H9 (cell line): ENCODE data around the gene PLXNB2. TPM values are rescaled to one million over a fixed set of nuclear protein-coding genes. Genes with fewer than 3 reads are reported as not detected.

Experiments used
- DNase-seq: peaks from one replicate; pipeline ENCODE4 v3.0.0-alpha.2; 2017
- H2AFZ ChIP-seq: one replicate; pipeline ENCODE4 v1.6.1; 2013; ENCODE audit warnings: mild to moderate bottlenecking, low read length, control low read depth, moderate library complexity
- H2AK5ac ChIP-seq: 2 replicates; pipeline ENCODE4 v1.6.1; 2013; ENCODE audit warnings: low read length, control low read depth, mixed read lengths; ENCODE audit not compliant: insufficient read length
- H2BK120ac ChIP-seq: one replicate; pipeline ENCODE4 v1.6.1; 2013; ENCODE audit warnings: low read depth, mild to moderate bottlenecking, low read length, control low read depth, inconsistent platforms; ENCODE audit not compliant: poor library complexity, severe bottlenecking
- H2BK12ac ChIP-seq: 2 replicates; pipeline ENCODE4 v1.6.1; 2013; ENCODE audit warnings: low read length, control low read depth, mixed read lengths, low read depth; ENCODE audit not compliant: insufficient read length
- H2BK15ac ChIP-seq: 2 replicates; pipeline ENCODE4 v1.6.1; 2013; ENCODE audit warnings: low read depth, low read length, control low read depth
- H2BK20ac ChIP-seq: one replicate; pipeline ENCODE4 v1.6.1; 2013; ENCODE audit warnings: low read depth, mild to moderate bottlenecking, low read length, control low read depth, inconsistent platforms; ENCODE audit not compliant: poor library complexity, severe bottlenecking
- H2BK5ac ChIP-seq: 2 replicates; pipeline ENCODE4 v1.6.1; 2013; ENCODE audit warnings: low read length, control low read depth, mixed read lengths; ENCODE audit not compliant: insufficient read length
- H3K14ac ChIP-seq: 2 replicates; pipeline ENCODE4 v1.6.1; 2013; ENCODE audit warnings: low read length, control low read depth; ENCODE audit not compliant: insufficient read depth
- H3K18ac ChIP-seq: 2 replicates; pipeline ENCODE4 v1.6.1; 2013; ENCODE audit warnings: low read depth, mild to moderate bottlenecking, mixed read lengths, low read length, control low read depth; ENCODE audit not compliant: insufficient read length
- H3K23ac ChIP-seq: 2 replicates; pipeline ENCODE4 v1.6.1; 2013; ENCODE audit warnings: low read length, control low read depth, mixed read lengths, low read depth; ENCODE audit not compliant: insufficient read length
- H3K23me2 ChIP-seq: 2 replicates; pipeline ENCODE4 v1.6.1; 2013; ENCODE audit warnings: low read depth, mild to moderate bottlenecking, mixed read lengths, low read length, control low read depth; ENCODE audit not compliant: insufficient read length, poor library complexity, severe bottlenecking
- H3K27ac ChIP-seq: 2 replicates; pipeline ENCODE4 v1.5.1; 2013; ENCODE audit warnings: low read length, control low read depth, mixed read lengths, low read depth; ENCODE audit not compliant: insufficient read length
- H3K27me3 ChIP-seq: 2 replicates; pipeline ENCODE4 v1.6.1; 2013; ENCODE audit warnings: low read length, control low read depth, inconsistent platforms; ENCODE audit not compliant: insufficient read depth
- H3K4ac ChIP-seq: 2 replicates; pipeline ENCODE4 v1.6.1; 2013; ENCODE audit warnings: low read depth, mild to moderate bottlenecking, control low read depth, inconsistent platforms, low read length, moderate library complexity
- H3K4me1 ChIP-seq: 2 replicates; pipeline ENCODE4 v1.6.1; 2013; ENCODE audit warnings: low read length, control low read depth, inconsistent platforms; ENCODE audit not compliant: insufficient read depth
- H3K4me2 ChIP-seq: 2 replicates; pipeline ENCODE4 v1.6.1; 2013; ENCODE audit warnings: low read length, control low read depth, mixed read lengths; ENCODE audit not compliant: insufficient read length, insufficient read depth
- H3K56ac ChIP-seq: 2 replicates; pipeline ENCODE4 v1.6.1; 2013; ENCODE audit warnings: low read depth, mild to moderate bottlenecking, mixed read lengths, low read length, control low read depth; ENCODE audit not compliant: insufficient read length
- H3K79me1 ChIP-seq: 2 replicates; pipeline ENCODE4 v1.6.1; 2013; ENCODE audit warnings: low read depth, mild to moderate bottlenecking, moderate library complexity, low read length, control low read depth, inconsistent platforms; ENCODE audit not compliant: insufficient read depth, poor library complexity, severe bottlenecking
- H3K79me2 ChIP-seq: 2 replicates; pipeline ENCODE4 v1.6.1; 2013; ENCODE audit warnings: low read length, control low read depth, inconsistent platforms; ENCODE audit not compliant: insufficient read depth
- H3K9ac ChIP-seq: 2 replicates; pipeline ENCODE4 v1.6.1; 2013; ENCODE audit warnings: low read length, control low read depth, mixed read lengths; ENCODE audit not compliant: insufficient read length; ENCODE audit errors: extremely low read depth
- H3K9me3 ChIP-seq: one replicate; pipeline ENCODE4 v1.6.1; 2013; ENCODE audit warnings: low read depth, low read length, inconsistent platforms; ENCODE audit not compliant: control insufficient read depth
- H3T11ph ChIP-seq: one replicate; pipeline ENCODE4 v1.6.1; 2013; ENCODE audit warnings: mild to moderate bottlenecking, low read length, control low read depth, inconsistent platforms
- H4K20me1 ChIP-seq: one replicate; pipeline ENCODE4 v1.6.1; 2013; ENCODE audit not compliant: control insufficient read depth, insufficient read length, insufficient read depth
- H4K5ac ChIP-seq: 2 replicates; pipeline ENCODE4 v1.6.1; 2013; ENCODE audit warnings: low read depth, mild to moderate bottlenecking, mixed read lengths, low read length, control low read depth; ENCODE audit not compliant: insufficient read length
- H4K8ac ChIP-seq: replicated peaks from 2 replicates; pipeline ENCODE4 v1.6.1; 2013; ENCODE audit warnings: low read length, control low read depth, mixed read lengths, low read depth; ENCODE audit not compliant: insufficient read length
- H4K91ac ChIP-seq: 2 replicates; pipeline ENCODE4 v1.6.1; 2013; ENCODE audit warnings: low read depth, mild to moderate bottlenecking, moderate library complexity, mixed read lengths, low read length, control low read depth; ENCODE audit not compliant: insufficient read length
- H3K27ac Mint-ChIP-seq, 3 experiments: 2 replicates in 2 of 3; 3 replicates in 1 of 3; pipeline ENCODE4 v1.8.0; 2020 to 2021; ENCODE audit warnings: mixed read lengths in 3 of 3, mild to moderate bottlenecking in 1 of 3, moderate library complexity in 1 of 3
- H3K27me3 Mint-ChIP-seq: 2 replicates; pipeline ENCODE4 v1.8.0; 2021; ENCODE audit warnings: low read depth, mild to moderate bottlenecking, moderate library complexity, mixed read lengths
- H3K36me3 Mint-ChIP-seq, 3 experiments: 2 replicates in 2 of 3; 3 replicates in 1 of 3; pipeline ENCODE4 v1.8.0; 2020 to 2021; ENCODE audit warnings: low read depth in 3 of 3, mixed read lengths in 3 of 3; ENCODE audit not compliant: insufficient read depth in 1 of 3
- H3K4me1 Mint-ChIP-seq, 2 experiments: 2 replicates each; pipeline ENCODE4 v1.8.0; 2020; ENCODE audit warnings: mixed read lengths in 2 of 2
- H3K4me3 Mint-ChIP-seq, 2 experiments: 2 replicates in 1 of 2; 3 replicates in 1 of 2; pipeline ENCODE4 v1.8.0; 2020 to 2021; ENCODE audit warnings: mild to moderate bottlenecking in 2 of 2, mixed read lengths in 2 of 2, moderate library complexity in 1 of 2
- H3K9me3 Mint-ChIP-seq, 2 experiments: 2 replicates in 1 of 2; 3 replicates in 1 of 2; pipeline ENCODE4 v1.8.0; 2020; ENCODE audit warnings: mild to moderate bottlenecking in 2 of 2, mixed read lengths in 2 of 2, moderate library complexity in 1 of 2
- CTCF ChIP-seq: fragments of 200-600 bp; sonication (generic); conservative IDR thresholded peaks from 3 replicates; pipeline ENCODE4 v1.8.0; 2021; ENCODE audit warnings: antibody characterized with exemption, mild to moderate bottlenecking
- WGBS: extraction: QIAGEN DNeasy Blood & Tissue Kit; methylation state at CpG from one replicate; pipeline ENCODE4 v1.1.7; 2013; ENCODE audit warnings: missing lambda C conversion rate, low lambda C conversion rate, mixed read lengths; ENCODE audit not compliant: insufficient read length; ENCODE audit errors: extremely low coverage; 5-methylcytosine and 5-hydroxymethylcytosine counted together
- total RNA-seq: library from RNA; stranded (reverse); gene quantifications from 2 replicates; pipeline ENCODE4 v1.2.1, GENCODE V29; 2021

The PLXNB2 gene
- total RNA-seq, 1 experiment from 2014 or later = 87.6 TPM

- Mint-ChIP-seq H3K9me3 (no peaks in the 10 kb centered on the region), H3K36me3 (no peaks in the 10 kb centered on the region; a peak in 1 of 7 replicates), H3K27me3 (peaks cover 7% of the 10 kb centered on the region), H3K4me3 (no peak overlapping the region), H3K27ac (no peak overlapping the region; a peak in 1 of 7 replicates), H3K4me1 (peaks cover 12 to 14% of the 10 kb centered on the region in 2 experiments)
- Histone ChIP-seq H2BK15ac (no peak overlapping the region), H2BK20ac (no peak overlapping the region), H2BK120ac (no peak overlapping the region), H2AK5ac (no peak overlapping the region), H3K9ac (no peak overlapping the region), H2BK5ac (no peak overlapping the region), H2AFZ (no peak overlapping the region), H3K4ac (no peak overlapping the region), H3K23me2 (peaks cover 3% of the 10 kb centered on the region), H3K4me2 (no peak overlapping the region), H3K79me2 (no peaks in the 10 kb centered on the region), H3K27ac (no peak overlapping the region), H3K23ac (no peak overlapping the region), H4K8ac (no peak overlapping the region), H4K91ac (no peak overlapping the region), H3K14ac (no peak overlapping the region), H3K56ac (no peak overlapping the region), H3K27me3 (no peaks in the 10 kb centered on the region), H3T11ph (no peak overlapping the region), H3K79me1 (no peaks in the 10 kb centered on the region), H3K4me1 (no peaks in the 10 kb centered on the region; the same call in 1 of the 2 replicates), H3K18ac (no peak overlapping the region), H4K5ac (no peak overlapping the region), H4K20me1 (peaks cover 2% of the 10 kb centered on the region), H3K9me3 (no peaks in the 10 kb centered on the region), H2BK12ac (no peak overlapping the region)
- no CpG with 5 or more reads among the region's 23 CpGs for WGBS
- no peak for TF ChIP-seq CTCF
- no peak for DNase-seq
Measured at GRCh38 chr22:50311606-50312351, 4.3 kb upstream of the PLXNB2 start.
